VCaP (cell line): ENCODE measurements around the gene TCAP.

Experiments used
- H3K27ac ChIP-seq: fragments of 450-650 bp; 2 replicates; pipeline ENCODE4 v1.5.1; 2017
- TF ChIP-seq, protein P1 (sequence below): fragments of 450-650 bp; conservative IDR thresholded peaks from 2 replicates; pipeline ENCODE4 v1.5.1; 2017; ENCODE audit warnings: mild to moderate bottlenecking, moderate library complexity

Gene TCAP

DNA sequence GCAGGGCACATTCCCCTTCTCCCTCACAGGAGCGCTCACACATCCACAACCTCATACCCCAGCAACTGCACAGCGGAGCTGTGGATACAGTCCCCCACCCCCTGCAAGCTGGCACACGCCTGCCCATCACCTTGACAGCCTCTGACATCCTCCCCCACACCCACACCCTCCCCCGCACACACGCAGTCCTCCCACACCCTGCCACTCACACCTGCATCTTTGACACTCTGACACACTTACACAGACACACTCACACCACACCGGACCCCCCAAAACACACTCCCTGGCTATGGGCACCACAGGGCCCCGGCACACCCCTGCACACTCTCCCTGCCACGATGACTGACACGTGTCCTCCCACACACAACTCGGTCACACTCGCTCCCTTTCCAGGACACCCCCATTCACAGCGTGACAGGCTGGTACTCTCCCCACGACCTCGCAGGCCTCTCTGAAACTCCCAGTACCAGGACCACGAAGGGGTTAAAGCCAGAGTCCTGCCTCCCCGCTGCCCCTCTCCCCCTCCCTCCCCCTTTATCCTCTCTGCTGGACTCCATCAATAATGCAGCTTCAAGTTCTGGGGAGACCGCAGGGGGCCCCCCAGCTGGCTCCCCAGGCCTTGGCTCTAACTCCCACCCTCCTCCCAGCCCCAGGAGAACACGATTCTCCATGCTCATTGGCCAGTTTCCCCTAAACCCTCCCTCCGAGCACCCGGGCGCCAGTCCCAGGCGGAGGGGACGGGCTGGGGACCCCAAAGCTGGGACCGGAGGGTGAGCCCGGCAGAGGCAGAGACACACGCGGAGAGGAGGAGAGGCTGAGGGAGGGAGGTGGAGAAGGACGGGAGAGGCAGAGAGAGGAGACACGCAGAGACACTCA lies 38.7 kb upstream of the TCAP start, which contains the start of gene PPP1R1B:
TSS of gene PPP1R1B (plus strand) at position 782 of the 876 bp plus-strand sequence. CDS start 441 bp downstream, outside the sequence.
- H3K27ac ChIP-seq = peak within 1 kb of the TSS; percentile 44; the same call in 1 of the 2 replicates
- TF ChIP-seq, protein P1, sequence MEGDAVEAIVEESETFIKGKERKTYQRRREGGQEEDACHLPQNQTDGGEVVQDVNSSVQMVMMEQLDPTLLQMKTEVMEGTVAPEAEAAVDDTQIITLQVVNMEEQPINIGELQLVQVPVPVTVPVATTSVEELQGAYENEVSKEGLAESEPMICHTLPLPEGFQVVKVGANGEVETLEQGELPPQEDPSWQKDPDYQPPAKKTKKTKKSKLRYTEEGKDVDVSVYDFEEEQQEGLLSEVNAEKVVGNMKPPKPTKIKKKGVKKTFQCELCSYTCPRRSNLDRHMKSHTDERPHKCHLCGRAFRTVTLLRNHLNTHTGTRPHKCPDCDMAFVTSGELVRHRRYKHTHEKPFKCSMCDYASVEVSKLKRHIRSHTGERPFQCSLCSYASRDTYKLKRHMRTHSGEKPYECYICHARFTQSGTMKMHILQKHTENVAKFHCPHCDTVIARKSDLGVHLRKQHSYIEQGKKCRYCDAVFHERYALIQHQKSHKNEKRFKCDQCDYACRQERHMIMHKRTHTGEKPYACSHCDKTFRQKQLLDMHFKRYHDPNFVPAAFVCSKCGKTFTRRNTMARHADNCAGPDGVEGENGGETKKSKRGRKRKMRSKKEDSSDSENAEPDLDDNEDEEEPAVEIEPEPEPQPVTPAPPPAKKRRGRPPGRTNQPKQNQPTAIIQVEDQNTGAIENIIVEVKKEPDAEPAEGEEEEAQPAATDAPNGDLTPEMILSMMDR = no peak

DNA sequence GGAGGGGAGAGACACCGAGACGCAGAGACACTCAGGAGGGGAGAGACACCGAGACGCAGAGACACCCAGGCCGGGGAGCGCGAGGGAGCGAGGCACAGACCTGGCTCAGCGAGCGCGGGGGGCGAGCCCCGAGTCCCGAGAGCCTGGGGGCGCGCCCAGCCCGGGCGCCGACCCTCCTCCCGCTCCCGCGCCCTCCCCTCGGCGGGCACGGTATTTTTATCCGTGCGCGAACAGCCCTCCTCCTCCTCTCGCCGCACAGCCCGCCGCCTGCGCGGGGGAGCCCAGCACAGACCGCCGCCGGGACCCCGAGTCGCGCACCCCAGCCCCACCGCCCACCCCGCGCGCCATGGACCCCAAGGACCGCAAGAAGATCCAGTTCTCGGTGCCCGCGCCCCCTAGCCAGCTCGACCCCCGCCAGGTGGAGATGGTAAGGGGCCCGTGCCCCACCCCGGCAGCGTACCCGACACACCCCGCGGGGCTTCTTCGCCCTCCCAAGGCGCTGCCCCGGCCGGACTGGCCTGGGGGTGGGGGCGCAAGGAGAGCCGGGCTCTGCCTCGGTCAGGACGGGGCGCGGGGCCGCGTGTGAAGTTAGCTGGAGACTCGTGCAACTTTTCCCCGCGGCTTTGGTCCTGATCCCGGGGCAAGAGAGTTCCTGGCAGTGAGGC lies 38.0 kb upstream of the TCAP start:
- TF ChIP-seq, protein P1 = no peak
- H3K27ac ChIP-seq = peak overlapping the region; percentile 44; the same call in 1 of the 2 replicates

DNA sequence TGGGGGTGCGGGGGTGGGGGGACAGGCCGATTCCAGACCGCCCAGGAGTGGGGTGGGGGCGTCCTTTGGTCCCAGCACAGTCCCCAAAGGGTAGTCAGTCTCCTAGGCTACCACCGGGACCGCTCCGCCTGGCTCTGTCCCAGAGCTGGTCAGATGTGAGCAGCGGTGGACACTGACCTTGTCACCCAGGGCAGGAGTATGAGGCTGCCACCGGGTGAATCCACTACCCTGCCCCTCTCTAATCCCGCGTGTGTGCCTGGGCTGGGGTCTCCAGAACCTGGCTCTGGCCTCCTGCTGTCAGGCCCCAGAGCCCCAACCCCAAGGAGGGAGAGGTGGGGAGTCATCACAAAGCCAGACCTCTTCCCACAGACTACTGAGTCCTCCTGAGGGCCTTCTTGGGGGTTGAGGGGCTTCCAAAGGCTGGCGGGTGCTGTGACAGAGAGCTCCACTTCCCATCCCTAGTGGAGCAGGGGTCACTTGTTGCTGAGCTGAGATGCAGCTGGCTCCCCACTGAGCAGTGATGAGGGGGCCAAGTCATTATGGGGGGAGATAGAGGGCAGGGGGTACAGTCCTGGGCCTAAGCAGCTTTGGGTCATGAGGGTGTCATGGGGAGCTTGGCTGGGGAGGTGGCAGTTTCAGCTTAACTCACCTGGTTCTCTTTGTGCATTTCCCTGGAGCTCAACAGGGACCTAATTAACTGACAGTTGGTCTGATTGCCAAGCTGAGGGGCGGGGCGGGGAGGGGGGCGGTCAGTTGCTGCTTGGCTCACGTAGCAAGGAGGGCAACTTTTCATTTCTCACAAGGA lies 37.2 kb upstream of the TCAP start:
- TF ChIP-seq, protein P1 = no peak
- H3K27ac ChIP-seq = no peak overlapping the region

DNA sequence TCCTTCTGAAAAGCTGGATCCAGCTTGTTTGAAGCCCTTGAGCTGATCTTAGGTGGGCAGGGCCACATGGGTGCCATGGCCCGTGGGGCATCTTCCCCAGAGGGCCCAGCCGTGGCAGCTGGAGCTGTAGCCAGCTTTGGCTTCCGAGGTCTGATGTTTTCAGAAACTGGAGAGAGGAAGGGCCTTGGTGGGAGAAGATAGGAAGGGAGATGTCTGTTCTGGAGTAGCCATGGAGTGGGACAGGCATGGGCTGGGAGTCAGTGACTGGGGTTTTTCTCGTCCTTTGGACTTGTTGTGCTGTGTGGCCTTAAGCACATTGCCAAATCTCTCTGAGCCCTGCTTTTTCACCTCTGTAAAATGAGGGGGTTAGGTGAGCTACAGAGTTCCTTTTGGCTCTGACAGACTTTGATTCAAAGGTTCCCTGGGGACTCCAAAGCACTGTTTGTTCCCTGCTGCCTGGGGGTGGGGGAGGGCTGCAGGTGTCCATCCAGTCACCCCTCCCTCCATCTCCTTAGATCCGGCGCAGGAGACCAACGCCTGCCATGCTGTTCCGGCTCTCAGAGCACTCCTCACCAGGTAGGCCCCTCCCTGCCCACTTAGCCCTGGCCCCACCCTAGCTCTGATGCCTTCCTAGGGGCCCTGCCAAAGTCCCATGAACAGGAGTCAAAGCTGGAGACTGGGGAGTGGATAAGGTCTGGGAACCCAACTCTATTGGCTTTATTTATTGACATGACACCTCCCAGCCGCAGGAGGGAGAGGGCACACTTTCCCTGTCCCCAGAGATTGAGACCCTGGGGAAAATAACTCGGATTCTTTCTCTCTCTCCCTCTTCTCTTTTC lies 36.3 kb upstream of the TCAP start:
- H3K27ac ChIP-seq = no peak overlapping the region

DNA sequence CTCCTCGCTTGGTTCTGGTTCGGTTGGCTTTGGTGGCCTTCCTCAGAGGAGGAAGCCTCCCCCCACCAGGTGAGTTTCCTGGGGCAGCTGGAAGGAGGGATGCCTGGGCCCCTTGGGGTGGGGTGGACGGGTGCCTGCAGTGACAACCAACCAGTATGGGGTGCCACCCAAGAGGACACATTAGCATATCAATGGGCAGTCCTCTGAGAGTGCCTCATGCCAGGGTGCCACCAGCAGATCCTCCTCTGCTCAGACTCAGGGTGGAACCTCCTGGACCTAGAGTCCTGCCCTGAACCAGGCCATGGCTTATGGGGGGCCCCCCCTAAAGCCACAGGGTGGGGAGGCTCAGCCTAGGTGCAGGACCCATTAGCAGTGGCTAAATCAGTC lies 35.7 kb upstream of the TCAP start:
- no peak overlapping the region for H3K27ac ChIP-seq
- TF ChIP-seq, protein P1 = no peak

More for the DNA sequence above, 36.3 kb upstream of the TCAP start:
- TF ChIP-seq, protein P1 = no peak

DNA sequence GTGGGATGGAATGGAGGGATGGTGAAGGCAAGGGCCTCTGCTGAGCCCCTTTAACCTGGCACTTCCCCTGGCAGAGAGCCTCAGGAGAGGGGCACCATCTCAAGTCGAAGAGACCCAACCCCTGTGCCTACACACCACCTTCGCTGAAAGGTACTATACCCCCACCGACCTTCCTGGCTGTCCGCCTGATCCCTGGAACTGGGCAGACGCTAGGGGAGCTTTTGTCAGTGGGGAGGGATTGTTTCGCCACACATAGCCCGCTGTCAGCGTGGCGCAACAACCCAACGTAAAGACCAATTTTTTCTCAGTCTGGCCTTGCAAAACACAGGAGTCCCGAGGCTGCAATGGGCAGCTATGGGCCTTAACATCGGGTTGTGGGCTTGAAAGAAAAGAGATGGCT lies 35.3 kb upstream of the TCAP start:
- H3K27ac ChIP-seq = no peak overlapping the region
- TF ChIP-seq, protein P1 = no peak
